COR-L47 (cell line): Measurements from ENCODE around the gene SLC4A7.
A peak's percentile ranks its signal among the peaks of the same experiment; 100 is the strongest.
"Not testable (repeated sequence)": the region's sequence is repeated elsewhere in the genome, so short reads cannot be mapped to it uniquely, and the experiment has no call there.

Experiments used
- DNase-seq: peaks from one replicate; lab custom pipeline; 2025; lab: John Stamatoyannopoulos, UW

Gene SLC4A7

GRCh38 chr3:27429909-27430308 is 54.3 kb downstream of the SLC4A7 start:
- DNase-seq, result no peak

GRCh38 chr3:27428446-27428845 is 55.7 kb downstream of the SLC4A7 start:
- DNase-seq, result no peak

- DNase-seq, result no peak
Observed at GRCh38 chr3:27426926-27427325, 57.3 kb downstream of the SLC4A7 start.

GRCh38 chr3:27425896-27426565 is 58.2 kb downstream of the SLC4A7 start:
- DNase-seq, result no peak

GRCh38 chr3:27424812-27425521 is 59.2 kb downstream of the SLC4A7 start:
- not testable (repeated sequence) for DNase-seq

GRCh38 chr3:27423463-27423862 is 60.7 kb downstream of the SLC4A7 start:
- DNase-seq, result no peak

GRCh38 chr3:27422617-27423016 is 61.6 kb downstream of the SLC4A7 start:
- no peak for DNase-seq

GRCh38 chr3:27415202-27415601 is 69.0 kb downstream of the SLC4A7 start:
- DNase-seq, result no peak

- no peak for DNase-seq
Observed at GRCh38 chr3:27392950-27393679, 91.1 kb downstream of the SLC4A7 start.

- DNase-seq, result not testable (repeated sequence)
Observed at GRCh38 chr3:27392414-27392813, 91.8 kb downstream of the SLC4A7 start.

GRCh38 chr3:27391796-27392195 is 92.4 kb downstream of the SLC4A7 start:
- DNase-seq, result no peak

- DNase-seq, result no peak
Observed at GRCh38 chr3:27387625-27388024, 96.6 kb downstream of the SLC4A7 start.

GRCh38 chr3:27385504-27385903 is 98.7 kb downstream of the SLC4A7 start:
- no peak for DNase-seq

GRCh38 chr3:27384191-27384590 is 100.0 kb downstream of the SLC4A7 start:
- no peak for DNase-seq

- DNase-seq, result no peak
Observed at GRCh38 chr3:27380433-27381357, 103.5 kb downstream of the SLC4A7 start.

GRCh38 chr3:27378331-27378730 is 105.9 kb downstream of the SLC4A7 start:
- DNase-seq, result no peak

- DNase-seq, result no peak
Observed at GRCh38 chr3:27376109-27376772, 107.9 kb downstream of the SLC4A7 start.

GRCh38 chr3:27368831-27369607 is 115.2 kb downstream of the SLC4A7 start, which contains the start of gene NEK10:
Gene NEK10, minus strand, starts transcription at chr3:27369383. Its CDS starts 16,501 bp downstream, at chr3:27352882.
- DNase-seq, result peak; percentile 75

- DNase-seq, result no peak
Observed at GRCh38 chr3:27366062-27366591, 118.1 kb downstream of the SLC4A7 start.
